ENCODE data around the gene MTREX.

The MTREX gene

GRCh38 chr5:55278778-55279177 is 29.0 kb upstream of the MTREX start:
- H3K79me2 ChIP-seq (ENCODE audit: control insufficient read depth, low read length): no peaks in the 10 kb centered on the region
- no peaks in the 10 kb centered on the region for H3K9me2 ChIP-seq (replicated peaks; ENCODE audit: control insufficient read depth, low read length)
- no peaks in the 10 kb centered on the region for H4K20me1 ChIP-seq (ENCODE audit: control insufficient read depth, insufficient read depth, low read depth, low read length)
- no peak overlapping the region for H3K4me3 ChIP-seq (ENCODE audit: low read length)
- peaks cover 72% of the 10 kb centered on the region for H3K36me3 ChIP-seq (ENCODE audit: control insufficient read depth, low read length)
- H3K27ac ChIP-seq (ENCODE audit: low read depth, low read length): no peak overlapping the region
- H3F3A ChIP-seq (ENCODE audit: control insufficient read depth, insufficient read depth): peaks cover 2% of the 10 kb centered on the region; the same call in 1 of the 2 replicates
- no peaks in the 10 kb centered on the region for H3K9me3 ChIP-seq (ENCODE audit: control insufficient read depth, insufficient read depth, low read length)
- H3K4me2 ChIP-seq (ENCODE audit: low read length): no peak overlapping the region
- TF ChIP-seq EZH2phosphoT487 (IDR thresholded peaks at IDR 0.05; ENCODE audit: borderline replicate concordance, low read length) (no peak), CTCF (IDR thresholded peaks at IDR 0.05; ENCODE audit: low read depth, low read length, poor library complexity, severe bottlenecking) (no peak)
- H3K4me1 ChIP-seq (ENCODE audit: control insufficient read depth, low read length): no peaks in the 10 kb centered on the region
- no peaks in the 10 kb centered on the region for H3K27me3 ChIP-seq (ENCODE audit: control insufficient read depth, low read length)

GRCh38 chr5:55286411-55286933 is 21.3 kb upstream of the MTREX start:
- Histone ChIP-seq H3K36me3 (ENCODE audit: control insufficient read depth, low read length) (peaks cover 66% of the 10 kb centered on the region), H3K27ac (ENCODE audit: low read depth, low read length) (no peak overlapping the region)

GRCh38 chr5:55289808-55290207 is 18.0 kb upstream of the MTREX start:
- H3K9me2 ChIP-seq (replicated peaks; ENCODE audit: control insufficient read depth, low read length): no peaks in the 10 kb centered on the region
- H3K9me3 ChIP-seq (ENCODE audit: control insufficient read depth, insufficient read depth, low read length): no peaks in the 10 kb centered on the region
- H3K4me1 ChIP-seq (ENCODE audit: control insufficient read depth, low read length): no peaks in the 10 kb centered on the region
- peaks cover 77% of the 10 kb centered on the region for H3K36me3 ChIP-seq (ENCODE audit: control insufficient read depth, low read length)
- H3K4me3 ChIP-seq (ENCODE audit: low read length): no peak overlapping the region
- H3K27me3 ChIP-seq (ENCODE audit: control insufficient read depth, low read length): no peaks in the 10 kb centered on the region
- H3K79me2 ChIP-seq (ENCODE audit: control insufficient read depth, low read length): no peaks in the 10 kb centered on the region
- no peak overlapping the region for H3K27ac ChIP-seq (ENCODE audit: low read depth, low read length)
- no peak overlapping the region for H3K4me2 ChIP-seq (ENCODE audit: low read length)
- no peaks in the 10 kb centered on the region for H3F3A ChIP-seq (ENCODE audit: control insufficient read depth, insufficient read depth)
- TF ChIP-seq CTCF (IDR thresholded peaks at IDR 0.05; ENCODE audit: low read depth, low read length, poor library complexity, severe bottlenecking) (no peak), EZH2phosphoT487 (IDR thresholded peaks at IDR 0.05; ENCODE audit: borderline replicate concordance, low read length) (no peak)
- H4K20me1 ChIP-seq (ENCODE audit: control insufficient read depth, insufficient read depth, low read depth, low read length): no peaks in the 10 kb centered on the region

More at GRCh38 chr5:55286411-55286933, 21.3 kb upstream of the MTREX start:
- H3K4me1 ChIP-seq (ENCODE audit: control insufficient read depth, low read length): no peaks in the 10 kb centered on the region
- TF ChIP-seq EZH2phosphoT487 (IDR thresholded peaks at IDR 0.05; ENCODE audit: borderline replicate concordance, low read length) (no peak), CTCF (IDR thresholded peaks at IDR 0.05; ENCODE audit: low read depth, low read length, poor library complexity, severe bottlenecking) (no peak)
- no peaks in the 10 kb centered on the region for H3K9me2 ChIP-seq (replicated peaks; ENCODE audit: control insufficient read depth, low read length)
- no peak overlapping the region for H3K4me3 ChIP-seq (ENCODE audit: low read length)
- H3F3A ChIP-seq (ENCODE audit: control insufficient read depth, insufficient read depth): no peaks in the 10 kb centered on the region
- no peaks in the 10 kb centered on the region for H3K27me3 ChIP-seq (ENCODE audit: control insufficient read depth, low read length)
- no peaks in the 10 kb centered on the region for H3K79me2 ChIP-seq (ENCODE audit: control insufficient read depth, low read length)
- H3K4me2 ChIP-seq (ENCODE audit: low read length): no peak overlapping the region
- no peaks in the 10 kb centered on the region for H4K20me1 ChIP-seq (ENCODE audit: control insufficient read depth, insufficient read depth, low read depth, low read length)
- no peaks in the 10 kb centered on the region for H3K9me3 ChIP-seq (ENCODE audit: control insufficient read depth, insufficient read depth, low read length)
